ENCODE measurements around the gene CERS4. TPM values are rescaled to one million over a fixed set of nuclear protein-coding genes. Genes with fewer than 3 reads are reported as not detected.

CERS4 gene
- total and polyA plus RNA-seq, 10 of the 15 experiments (the other 5 are each of a cell fraction or from before 2014, with no cell fraction given) = 0.34 to 62.1 (median 20.7) TPM

DNA sequence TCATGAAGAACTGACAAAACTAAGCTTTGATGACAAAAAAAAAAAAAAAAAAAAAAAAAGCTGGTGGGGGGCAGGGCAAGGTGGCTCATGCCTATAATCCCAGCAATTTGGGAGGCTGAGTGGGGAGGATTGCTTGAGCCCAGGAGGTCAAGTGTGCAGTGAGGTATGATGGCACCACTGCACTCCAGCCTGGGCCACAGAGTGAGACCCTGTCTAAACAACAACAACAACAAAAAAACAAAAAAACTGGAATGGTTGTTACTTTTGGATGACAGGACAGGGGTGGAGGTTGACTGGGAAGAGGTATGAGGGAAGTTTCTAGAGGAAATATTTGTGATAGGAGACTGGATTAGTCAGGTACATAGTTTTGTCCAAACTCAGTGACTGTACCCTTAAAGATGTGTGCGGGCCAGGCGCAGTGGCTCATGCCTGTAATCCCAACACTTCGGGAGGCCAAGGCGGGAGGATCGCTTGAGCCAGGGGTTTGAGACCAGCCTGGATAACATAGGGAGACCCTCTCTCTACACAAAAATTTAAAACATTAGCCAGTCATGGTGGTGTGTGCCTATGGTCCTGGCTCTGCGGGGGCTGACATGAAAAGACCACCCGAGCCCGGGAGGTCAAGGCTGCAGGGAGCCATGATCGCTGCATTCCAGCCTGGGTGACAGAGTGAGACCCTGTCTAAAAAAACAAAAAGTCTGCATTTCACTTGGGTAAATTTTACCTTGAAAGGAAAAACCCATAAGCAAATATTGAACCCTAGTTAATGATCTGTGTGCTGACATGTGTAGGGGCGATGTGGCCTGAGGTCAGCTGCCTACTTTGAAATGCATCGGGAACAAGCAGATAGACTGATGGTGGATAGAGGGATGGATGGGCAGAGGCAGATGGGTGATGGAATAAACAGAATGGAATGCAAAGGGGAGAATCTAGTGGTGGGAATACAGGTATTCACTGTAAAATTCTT, 37.0 kb downstream of the CERS4 start:
- TF ChIP-seq CBX5 (IDR thresholded peaks at IDR 0.05; ENCODE audit: low read depth) (no peak), DPF2 (IDR thresholded peaks at IDR 0.05) (no peak), SMAD5 (IDR thresholded peaks at IDR 0.05; ENCODE audit: low read depth) (no peak), RCOR1 (conservative IDR thresholded peaks at IDR 0.05; ENCODE audit: low read depth, low read length) (no peak), BRCA1 (IDR thresholded peaks at IDR 0.05; ENCODE audit: low read depth, low read length) (no peak), JUNB (IDR thresholded peaks at IDR 0.05) (no peak), IKZF1 (conservative IDR thresholded peaks at IDR 0.05) (no peak), ATF7 (IDR thresholded peaks at IDR 0.05; ENCODE audit: low read depth) (no peak), MTA2 (IDR thresholded peaks at IDR 0.05; ENCODE audit: low read depth) (no peak), RBBP5 (conservative IDR thresholded peaks at IDR 0.05) (no peak)
- TF ChIP-seq, protein P1, sequence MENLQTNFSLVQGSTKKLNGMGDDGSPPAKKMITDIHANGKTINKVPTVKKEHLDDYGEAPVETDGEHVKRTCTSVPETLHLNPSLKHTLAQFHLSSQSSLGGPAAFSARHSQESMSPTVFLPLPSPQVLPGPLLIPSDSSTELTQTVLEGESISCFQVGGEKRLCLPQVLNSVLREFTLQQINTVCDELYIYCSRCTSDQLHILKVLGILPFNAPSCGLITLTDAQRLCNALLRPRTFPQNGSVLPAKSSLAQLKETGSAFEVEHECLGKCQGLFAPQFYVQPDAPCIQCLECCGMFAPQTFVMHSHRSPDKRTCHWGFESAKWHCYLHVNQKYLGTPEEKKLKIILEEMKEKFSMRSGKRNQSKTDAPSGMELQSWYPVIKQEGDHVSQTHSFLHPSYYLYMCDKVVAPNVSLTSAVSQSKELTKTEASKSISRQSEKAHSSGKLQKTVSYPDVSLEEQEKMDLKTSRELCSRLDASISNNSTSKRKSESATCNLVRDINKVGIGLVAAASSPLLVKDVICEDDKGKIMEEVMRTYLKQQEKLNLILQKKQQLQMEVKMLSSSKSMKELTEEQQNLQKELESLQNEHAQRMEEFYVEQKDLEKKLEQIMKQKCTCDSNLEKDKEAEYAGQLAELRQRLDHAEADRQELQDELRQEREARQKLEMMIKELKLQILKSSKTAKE (IDR thresholded peaks at IDR 0.05; ENCODE audit: low read depth, poor library complexity, severe bottlenecking) = no peak
- TF ChIP-seq, protein P2, sequence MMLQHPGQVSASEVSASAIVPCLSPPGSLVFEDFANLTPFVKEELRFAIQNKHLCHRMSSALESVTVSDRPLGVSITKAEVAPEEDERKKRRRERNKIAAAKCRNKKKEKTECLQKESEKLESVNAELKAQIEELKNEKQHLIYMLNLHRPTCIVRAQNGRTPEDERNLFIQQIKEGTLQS (IDR thresholded peaks at IDR 0.05; ENCODE audit: borderline replicate concordance, extremely low read depth, low read depth, low read length) = no peak
- TF ChIP-seq, protein P3, sequence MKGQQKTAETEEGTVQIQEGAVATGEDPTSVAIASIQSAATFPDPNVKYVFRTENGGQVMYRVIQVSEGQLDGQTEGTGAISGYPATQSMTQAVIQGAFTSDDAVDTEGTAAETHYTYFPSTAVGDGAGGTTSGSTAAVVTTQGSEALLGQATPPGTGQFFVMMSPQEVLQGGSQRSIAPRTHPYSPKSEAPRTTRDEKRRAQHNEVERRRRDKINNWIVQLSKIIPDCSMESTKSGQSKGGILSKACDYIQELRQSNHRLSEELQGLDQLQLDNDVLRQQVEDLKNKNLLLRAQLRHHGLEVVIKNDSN (IDR thresholded peaks at IDR 0.05; ENCODE audit: borderline replicate concordance, extremely low read length, insufficient read depth, low read depth, low read length) = no peak
- TF ChIP-seq, protein P4, sequence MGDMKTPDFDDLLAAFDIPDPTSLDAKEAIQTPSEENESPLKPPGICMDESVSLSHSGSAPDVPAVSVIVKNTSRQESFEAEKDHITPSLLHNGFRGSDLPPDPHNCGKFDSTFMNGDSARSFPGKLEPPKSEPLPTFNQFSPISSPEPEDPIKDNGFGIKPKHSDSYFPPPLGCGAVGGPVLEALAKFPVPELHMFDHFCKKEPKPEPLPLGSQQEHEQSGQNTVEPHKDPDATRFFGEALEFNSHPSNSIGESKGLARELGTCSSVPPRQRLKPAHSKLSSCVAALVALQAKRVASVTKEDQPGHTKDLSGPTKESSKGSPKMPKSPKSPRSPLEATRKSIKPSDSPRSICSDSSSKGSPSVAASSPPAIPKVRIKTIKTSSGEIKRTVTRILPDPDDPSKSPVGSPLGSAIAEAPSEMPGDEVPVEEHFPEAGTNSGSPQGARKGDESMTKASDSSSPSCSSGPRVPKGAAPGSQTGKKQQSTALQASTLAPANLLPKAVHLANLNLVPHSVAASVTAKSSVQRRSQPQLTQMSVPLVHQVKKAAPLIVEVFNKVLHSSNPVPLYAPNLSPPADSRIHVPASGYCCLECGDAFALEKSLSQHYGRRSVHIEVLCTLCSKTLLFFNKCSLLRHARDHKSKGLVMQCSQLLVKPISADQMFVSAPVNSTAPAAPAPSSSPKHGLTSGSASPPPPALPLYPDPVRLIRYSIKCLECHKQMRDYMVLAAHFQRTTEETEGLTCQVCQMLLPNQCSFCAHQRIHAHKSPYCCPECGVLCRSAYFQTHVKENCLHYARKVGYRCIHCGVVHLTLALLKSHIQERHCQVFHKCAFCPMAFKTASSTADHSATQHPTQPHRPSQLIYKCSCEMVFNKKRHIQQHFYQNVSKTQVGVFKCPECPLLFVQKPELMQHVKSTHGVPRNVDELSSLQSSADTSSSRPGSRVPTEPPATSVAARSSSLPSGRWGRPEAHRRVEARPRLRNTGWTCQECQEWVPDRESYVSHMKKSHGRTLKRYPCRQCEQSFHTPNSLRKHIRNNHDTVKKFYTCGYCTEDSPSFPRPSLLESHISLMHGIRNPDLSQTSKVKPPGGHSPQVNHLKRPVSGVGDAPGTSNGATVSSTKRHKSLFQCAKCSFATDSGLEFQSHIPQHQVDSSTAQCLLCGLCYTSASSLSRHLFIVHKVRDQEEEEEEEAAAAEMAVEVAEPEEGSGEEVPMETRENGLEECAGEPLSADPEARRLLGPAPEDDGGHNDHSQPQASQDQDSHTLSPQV (IDR thresholded peaks at IDR 0.05) = no peak
- Histone ChIP-seq H3K36me3 (ENCODE audit: control insufficient read depth in 2 of 2, insufficient read depth in 2 of 2, low read length in 1 of 2) (peaks cover 3 to 5% of the 10 kb centered on the region in 2 experiments), H3K79me2 (ENCODE audit: control insufficient read depth, insufficient read depth, low read length) (no peaks in the 10 kb centered on the region), H3K9me3 (replicated peaks; ENCODE audit: control insufficient read depth, insufficient read depth, low read length) (peaks cover 17% of the 10 kb centered on the region), H3K4me3 (no peak overlapping the region), H4K20me1 (ENCODE audit: control insufficient read depth, insufficient read depth) (no peaks in the 10 kb centered on the region), H3K9ac (ENCODE audit: control insufficient read depth, insufficient read depth, low read length) (no peak overlapping the region), H3K4me2 (ENCODE audit: control insufficient read depth, insufficient read depth) (no peak overlapping the region), H2AFZ (ENCODE audit: control insufficient read depth, low read depth, low read length) (no peak overlapping the region), H3K27me3 (replicated peaks in 1 of 2; ENCODE audit: control insufficient read depth in 2 of 2, insufficient read depth in 2 of 2, low read length in 1 of 2) (no peaks in the 10 kb centered on the region), H3K4me1 (ENCODE audit: control insufficient read depth, insufficient read depth, low read length) (no peaks in the 10 kb centered on the region), H3K27ac (ENCODE audit: control insufficient read depth, insufficient read depth) (no peak overlapping the region)
- ChIA-PET POLR2A (interaction anchor here (0.6 to 1.0 kb wide), 3 partner anchors 76 to 220 kb away, joined by 3 to 6 read pairs (median 5); no protein-coding TSS in a partner anchor), CTCF (no interaction called here), RAD21 (ENCODE audit: unreplicated experiment) (no interaction called here), SMC1A (ENCODE audit: uncharacterized antibody, unreplicated experiment) (interaction anchor here (1.3 kb wide), 1 partner anchor 76 kb away, joined by 4 read pairs; no protein-coding TSS in a partner anchor)
- intact Hi-C loops (cut with micrococcal nuclease; ENCODE audit: unreplicated experiment) = no loop called here
- DNase-seq (ENCODE audit: low read depth, low spot score) (no peak), ATAC-seq (no peak), FAIRE-seq (no peak)
- in situ Hi-C loops (cut with MboI) = no loop called here
- BruUV-seq (replicated peaks) = no TSS peak
- WGBS (ENCODE audit: insufficient coverage, insufficient replicate concordance, low lambda C conversion rate, missing lambda C conversion rate) = 92% methylated on average over 11 of the region's 11 CpGs
